NCI-H2107 (cell line): ENCODE data around the gene ADGRD1.
"Not testable (repeated sequence)": the region's sequence is repeated elsewhere in the genome, so short reads cannot be mapped to it uniquely, and the experiment has no call there.

Source experiments
- DNase-seq: peaks from one replicate; lab custom pipeline; 2025; lab: John Stamatoyannopoulos, UW

ADGRD1 gene

DNA sequence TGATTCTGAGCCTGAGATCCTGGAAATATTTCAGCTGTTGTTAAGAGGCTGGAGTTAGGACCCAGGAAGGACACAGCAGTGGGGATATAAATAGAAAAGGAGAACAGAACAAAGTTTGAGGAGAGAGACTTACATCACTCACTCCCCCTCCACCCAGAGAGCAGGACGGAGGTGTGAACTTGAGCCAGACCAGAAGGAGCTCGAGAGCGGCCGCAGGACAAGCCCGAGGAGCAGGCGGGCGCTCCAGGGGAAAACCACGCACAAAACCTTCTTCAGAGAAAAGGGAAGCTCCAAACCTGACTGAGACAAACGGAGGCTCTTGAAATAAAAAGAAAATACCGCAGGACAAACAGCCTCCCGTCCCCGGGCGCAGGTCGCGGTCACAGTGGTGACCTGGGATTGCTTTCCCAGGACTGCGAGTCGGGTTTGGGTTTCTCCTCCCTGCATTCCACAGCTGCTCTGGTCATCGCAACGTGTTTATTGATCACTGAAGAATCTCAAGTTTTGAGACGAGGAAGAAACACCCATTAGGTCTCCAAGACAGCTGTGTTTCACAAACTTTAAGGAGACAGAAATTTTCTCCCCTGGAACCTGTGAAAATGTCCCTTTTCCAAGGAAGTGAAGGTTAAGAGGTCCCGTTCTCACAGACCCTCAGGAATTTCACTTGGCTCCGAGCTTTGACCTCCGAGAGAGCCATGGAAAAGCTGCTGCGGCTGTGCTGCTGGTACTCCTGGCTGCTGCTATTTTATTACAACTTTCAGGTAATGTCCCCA lies at the start of gene ADGRD1:
TSS of gene ADGRD1 (plus strand) at position 137 of the 773 bp plus-strand sequence. CDS start at position 696, 559 bp downstream.
- no peak for DNase-seq

DNA sequence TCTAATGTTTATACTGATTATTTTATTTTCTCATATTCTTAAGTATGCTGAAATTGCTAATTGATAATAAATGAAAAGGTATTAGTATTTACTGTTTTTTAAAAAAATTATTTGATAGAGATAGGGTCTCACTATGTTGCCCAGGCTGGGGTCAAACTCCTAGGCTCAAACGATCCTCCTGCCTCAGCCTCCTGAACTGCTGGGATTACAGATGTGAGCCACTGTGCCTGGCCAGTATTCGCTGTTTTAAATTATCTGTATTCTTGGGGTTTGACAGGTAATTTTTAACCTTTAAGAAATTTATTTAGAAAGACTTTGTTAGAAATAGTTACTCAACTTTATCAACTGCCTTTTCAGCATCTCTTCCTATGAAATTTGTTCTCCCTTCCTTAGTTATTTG lies 49.6 kb upstream of the ADGRD1 start:
- DNase-seq: no peak

DNA sequence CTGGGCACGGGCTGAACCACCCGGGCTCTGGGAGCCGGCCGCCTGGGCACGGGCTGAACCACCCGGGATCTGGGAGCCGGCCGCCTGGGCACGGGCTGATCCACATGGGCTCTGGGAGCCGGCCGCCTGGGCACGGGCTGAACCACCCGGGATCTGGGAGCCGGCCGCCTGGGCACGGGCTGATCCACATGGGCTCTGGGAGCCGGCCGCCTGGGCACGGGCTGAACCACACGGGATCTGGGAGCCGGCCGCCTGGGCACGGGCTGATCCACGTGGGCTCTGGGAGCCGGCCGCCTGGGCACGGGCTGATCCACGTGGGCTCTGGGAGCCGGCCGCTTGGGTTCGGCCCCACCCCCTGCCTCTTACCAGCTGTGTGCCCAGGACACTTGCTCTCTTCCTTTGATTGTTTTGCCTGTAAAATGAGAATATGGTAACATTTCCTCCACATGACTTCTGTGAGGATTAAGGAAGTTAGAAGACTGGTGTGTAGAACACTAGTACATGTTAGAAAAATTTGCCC lies 48.7 kb upstream of the ADGRD1 start:
- not testable (repeated sequence) for DNase-seq

- DNase-seq: no peak
These were observed 44.6 kb upstream of the ADGRD1 start for GRCh38 chr12:130909111-130909510.

DNA sequence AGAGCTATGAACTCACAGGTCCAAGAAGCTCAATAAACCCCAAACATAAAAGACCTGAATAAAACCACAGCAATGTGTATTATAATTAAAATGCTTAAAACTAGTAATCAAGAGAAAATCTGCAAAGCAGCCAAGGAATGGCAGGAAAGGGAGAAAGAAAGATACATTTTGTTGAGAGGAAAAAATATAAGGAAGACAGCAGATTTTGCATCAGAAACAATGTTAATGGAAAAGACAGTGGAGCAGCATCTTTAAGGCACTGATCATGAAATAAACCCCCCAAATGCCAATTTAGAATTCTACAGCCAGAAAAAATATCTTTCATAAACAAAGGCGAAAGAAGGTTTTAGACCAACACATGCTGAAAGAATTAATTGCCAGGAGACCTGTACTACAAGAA lies 42.5 kb upstream of the ADGRD1 start:
- no peak for DNase-seq

- DNase-seq: no peak
These were observed 41.8 kb upstream of the ADGRD1 start for GRCh38 chr12:130911933-130912332.

DNA sequence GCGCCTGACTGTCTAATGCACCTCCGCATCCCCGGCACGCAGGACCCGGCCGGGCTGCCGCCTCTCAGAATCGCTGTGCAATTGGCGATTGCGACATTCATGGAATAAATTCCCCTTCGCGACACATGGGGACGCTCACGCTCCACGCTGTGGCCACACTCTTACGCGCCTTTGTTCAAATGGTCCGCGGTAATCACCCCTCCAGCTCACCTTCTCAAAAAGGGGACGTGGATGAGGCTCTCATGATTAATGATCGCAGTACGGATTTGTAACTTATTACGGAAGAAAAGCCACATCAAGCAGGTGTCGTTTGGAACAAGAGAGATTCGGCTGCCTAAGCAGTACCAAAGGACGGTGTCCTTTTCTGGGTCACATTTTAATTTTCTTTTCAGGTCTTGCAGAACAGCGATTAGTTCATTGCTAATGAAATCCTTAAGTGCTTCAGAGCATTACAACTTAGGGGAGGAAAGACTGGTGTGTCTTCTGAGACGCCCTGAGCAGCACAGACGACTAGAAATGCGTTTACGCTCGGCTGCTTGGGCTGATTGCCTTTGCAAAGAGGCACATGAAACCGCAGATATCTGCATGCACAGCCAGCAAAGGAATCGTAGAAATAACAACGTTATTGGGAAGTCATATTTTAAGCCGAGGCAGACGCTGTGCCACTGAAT lies 37.3 kb upstream of the ADGRD1 start:
- DNase-seq: peak; percentile 85

DNA sequence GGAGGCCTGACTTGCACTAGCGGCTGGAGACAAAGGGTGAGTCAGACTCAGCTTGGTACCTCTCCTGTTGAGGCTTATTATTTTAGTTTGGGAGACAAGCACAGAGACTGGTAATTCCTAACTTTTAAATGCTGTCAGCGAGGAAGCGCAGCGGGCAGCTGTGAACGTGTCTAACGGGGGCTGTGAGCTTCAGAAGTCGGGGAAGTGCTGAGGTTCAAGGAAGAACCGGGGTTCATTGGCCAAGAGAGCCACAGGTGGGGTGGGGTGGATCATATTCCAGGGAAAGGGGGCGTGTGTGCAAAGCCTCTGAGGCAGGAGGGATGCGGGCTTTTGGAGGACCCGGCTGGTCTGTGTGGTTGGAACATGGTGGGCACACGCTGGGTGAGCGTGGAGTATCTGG lies 36.1 kb upstream of the ADGRD1 start:
- DNase-seq: no peak

DNA sequence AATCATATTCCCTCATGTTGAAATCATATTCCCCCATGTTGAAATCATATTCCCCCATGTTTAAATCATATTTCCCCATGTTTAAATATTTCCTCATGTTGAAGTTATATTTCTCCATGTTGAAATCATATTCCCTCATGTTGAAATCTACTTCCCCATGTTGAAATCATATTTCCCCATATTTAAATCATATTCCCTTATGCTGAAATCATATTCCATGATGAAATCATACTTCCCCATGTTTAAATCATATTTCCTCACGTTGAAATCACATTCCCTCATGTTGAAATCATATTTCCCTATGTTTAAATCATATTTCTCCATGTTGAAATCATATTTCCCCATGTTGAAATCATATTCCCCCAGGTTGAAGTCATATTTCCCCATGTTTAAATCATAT lies 34.6 kb upstream of the ADGRD1 start:
- DNase-seq: no peak

DNA sequence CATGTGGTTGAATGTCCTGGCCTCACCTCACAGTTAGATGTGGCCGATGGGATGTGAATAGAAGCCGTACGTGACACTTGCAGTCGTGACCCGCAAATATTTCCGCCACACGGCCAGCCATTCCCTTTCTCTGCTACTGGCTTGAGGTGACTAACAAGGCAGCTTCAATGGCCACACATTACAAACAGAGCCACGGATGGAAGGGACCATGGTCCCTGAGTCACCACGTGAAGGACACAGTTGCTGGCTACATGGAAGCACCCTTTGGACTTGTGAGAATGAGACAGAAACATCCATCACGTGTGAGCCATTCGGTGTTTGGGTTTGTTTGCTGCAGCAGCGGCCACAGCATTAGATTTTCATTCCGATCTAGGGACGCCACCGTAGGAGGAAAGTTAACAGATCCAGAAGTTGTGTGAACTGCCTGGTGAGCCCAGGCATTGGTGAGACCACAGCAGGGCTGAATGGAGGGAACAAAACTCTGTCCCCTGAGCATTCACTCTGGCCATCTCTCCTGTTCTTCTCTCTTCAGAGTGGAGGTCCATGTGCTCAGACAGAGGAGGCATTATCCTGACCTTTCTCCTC lies 33.5 kb upstream of the ADGRD1 start:
- no peak for DNase-seq

DNA sequence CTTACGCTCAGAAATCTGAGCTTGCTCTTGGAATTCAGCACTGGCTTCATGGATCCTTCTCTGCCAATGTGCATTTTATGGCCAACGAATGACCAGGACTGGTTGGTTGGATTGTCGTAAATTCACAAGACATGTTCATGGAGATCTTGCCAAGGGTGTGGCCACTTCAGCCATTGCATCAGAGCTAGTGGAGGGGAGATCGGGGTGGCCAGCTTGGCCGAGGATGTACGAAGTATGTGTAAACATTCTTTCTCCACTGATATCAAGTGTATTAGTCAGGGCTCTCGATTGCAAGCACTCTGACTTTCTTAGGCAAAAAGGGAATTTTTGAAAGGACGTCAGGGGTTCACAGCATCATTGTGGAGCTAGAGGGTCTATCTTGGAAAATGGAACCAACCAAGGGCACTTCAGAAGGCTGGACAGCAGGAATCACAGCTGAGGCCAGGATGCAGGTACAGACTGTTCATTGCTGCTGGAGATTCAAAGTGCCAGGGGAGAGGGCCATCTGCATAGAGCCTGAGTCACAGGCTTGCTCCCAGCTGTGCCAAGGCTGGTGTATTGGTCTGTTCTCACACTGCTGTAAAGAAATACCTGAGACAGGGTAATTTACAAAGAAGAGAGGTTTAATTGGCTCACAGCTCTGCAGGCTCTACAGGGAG lies 32.9 kb upstream of the ADGRD1 start:
- DNase-seq: no peak

- no peak for DNase-seq
These were observed 31.2 kb upstream of the ADGRD1 start for GRCh38 chr12:130922511-130922953.

DNA sequence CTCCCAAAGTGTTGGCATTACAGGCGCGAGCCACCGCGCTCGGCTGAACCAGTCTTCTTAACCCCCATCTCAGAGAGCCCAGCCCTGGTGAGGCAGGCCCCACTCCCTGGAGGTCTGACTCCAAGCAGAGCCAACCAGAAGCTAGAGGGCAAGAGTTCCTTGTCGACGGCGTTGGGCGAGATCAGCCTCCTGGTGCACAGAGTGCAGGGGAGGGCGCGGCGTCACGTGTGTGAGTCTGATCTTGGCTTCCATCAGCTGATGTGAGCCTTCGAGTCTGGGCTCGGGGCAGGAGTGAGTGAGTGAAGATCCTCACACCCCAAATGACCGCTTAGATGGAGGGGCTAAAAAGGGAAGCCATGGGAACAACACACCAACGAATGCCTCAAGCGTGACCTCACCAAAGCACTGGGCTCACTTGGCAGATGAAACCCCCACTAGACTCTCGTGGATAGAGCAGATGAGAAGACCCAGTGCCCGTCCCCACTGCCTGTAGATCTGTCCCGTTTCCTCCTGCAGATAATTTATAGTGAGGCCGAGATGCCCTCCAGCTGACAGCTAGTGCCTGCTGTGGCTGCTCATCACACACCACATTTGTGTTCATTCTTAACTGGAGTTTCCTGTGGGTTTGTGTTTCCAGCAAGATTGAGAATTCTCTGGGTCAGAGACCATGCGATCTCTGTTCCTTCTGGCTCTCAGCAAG lies 28.6 kb upstream of the ADGRD1 start:
- DNase-seq: no peak

DNA sequence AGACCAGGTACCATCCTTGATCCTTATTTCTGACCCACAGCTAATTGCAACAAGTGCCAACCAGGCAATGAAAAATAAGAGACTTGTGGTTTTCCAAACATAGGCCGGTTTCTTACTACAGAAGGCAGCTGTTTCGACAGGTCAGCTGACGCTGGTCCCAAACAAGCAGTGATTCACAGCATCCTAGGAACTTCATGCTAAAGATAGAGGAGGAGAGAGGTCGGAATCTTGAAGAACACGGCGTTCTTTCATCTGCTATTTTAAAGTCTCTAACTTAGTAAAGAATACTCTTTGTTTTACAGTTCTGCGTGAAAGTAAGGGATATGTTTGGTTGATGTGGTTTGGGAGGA lies 28.1 kb upstream of the ADGRD1 start:
- no peak for DNase-seq

- DNase-seq: no peak
These were observed 24.3 kb upstream of the ADGRD1 start for GRCh38 chr12:130929363-130929762.

- no peak for DNase-seq
These were observed 21.4 kb upstream of the ADGRD1 start for GRCh38 chr12:130932061-130932930.

GRCh38 chr12:130933269-130933995 lies 20.3 kb upstream of the ADGRD1 start:
- DNase-seq: no peak

DNA sequence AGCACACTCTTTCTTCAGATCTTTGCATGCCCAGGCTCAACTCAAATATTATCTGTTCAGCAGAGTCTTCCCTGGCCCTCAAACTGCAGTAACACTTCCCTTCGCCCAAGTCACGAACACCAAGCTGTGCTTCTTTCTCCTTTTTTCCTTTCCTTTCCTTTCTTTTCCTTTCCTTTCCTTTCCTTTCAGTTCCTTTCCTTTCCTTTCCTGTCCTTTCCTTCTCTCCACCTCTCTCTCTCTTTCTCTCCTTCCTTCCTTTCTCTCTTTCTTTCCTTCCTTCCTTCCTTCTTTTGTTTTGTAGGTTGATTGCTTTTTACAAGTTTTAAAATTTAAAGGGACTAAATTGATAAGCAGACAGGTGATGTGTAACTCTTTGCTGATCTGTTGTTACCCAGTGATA lies 19.0 kb upstream of the ADGRD1 start:
- no peak for DNase-seq

DNA sequence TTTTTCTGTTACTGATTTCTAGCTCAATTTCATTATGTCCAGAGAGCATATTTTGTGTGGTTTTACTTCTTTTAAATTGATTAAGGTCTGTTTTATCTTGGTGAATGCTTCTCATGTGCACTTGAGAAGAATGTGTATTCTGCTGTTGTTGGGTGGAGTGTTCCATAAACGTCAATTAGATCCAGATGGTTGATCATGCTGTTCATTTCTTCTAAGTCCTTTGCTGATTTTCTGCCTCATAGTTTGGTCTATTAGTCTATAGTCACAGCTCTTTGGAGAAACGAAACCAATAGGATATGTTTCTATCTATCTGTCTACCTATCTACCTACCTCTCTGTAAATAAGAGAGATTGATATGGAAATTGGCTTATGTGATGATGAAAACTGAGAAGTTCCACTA lies 17.1 kb upstream of the ADGRD1 start:
- DNase-seq: no peak

- no peak for DNase-seq
These were observed 16.6 kb upstream of the ADGRD1 start for GRCh38 chr12:130937063-130937462.
